Stimulated activated naive CD8-positive, alpha-beta T cell treated with anti-CD3 and anti-CD28 coated beads, Interleukin-15, amount 100 ng/mL, for 72 hours (primary cell): ENCODE measurements around the gene UBASH3A.
A peak's percentile ranks its signal among the peaks of the same experiment; 100 is the strongest.

ENCODE experiments used
- ATAC-seq: fragments of 150-1000 bp; cut with Tn5 transposase; 2 replicates; pipeline ENCODE4 v1.10.0; 2021; ENCODE audit warnings: mild to moderate bottlenecking, moderate library complexity
- DNase-seq, 2 donors: peaks; one replicate each; pipeline ENCODE4 v3.0.0; 2021 to 2022
- H3K27ac Mint-ChIP-seq, 2 donors: one replicate each; pipeline ENCODE4 v1.8.0; 2022; ENCODE audit warnings: mild to moderate bottlenecking in 2 of 2, mixed read lengths in 2 of 2, moderate library complexity in 2 of 2
- H3K27me3 Mint-ChIP-seq: one replicate; pipeline ENCODE4 v1.8.0; 2022; ENCODE audit warnings: mixed read lengths
- H3K4me1 Mint-ChIP-seq: one replicate; pipeline ENCODE4 v1.8.0; 2022; ENCODE audit warnings: mild to moderate bottlenecking, mixed read lengths
- H3K4me3 Mint-ChIP-seq, 2 donors: one replicate each; pipeline ENCODE4 v1.8.0; 2022; ENCODE audit warnings: mild to moderate bottlenecking in 2 of 2, mixed read lengths in 2 of 2, moderate library complexity in 1 of 2
- H3K9me3 Mint-ChIP-seq, 2 donors: one replicate each; pipeline ENCODE4 v1.8.0; 2022; ENCODE audit warnings: mixed read lengths in 2 of 2

Gene UBASH3A

DNA sequence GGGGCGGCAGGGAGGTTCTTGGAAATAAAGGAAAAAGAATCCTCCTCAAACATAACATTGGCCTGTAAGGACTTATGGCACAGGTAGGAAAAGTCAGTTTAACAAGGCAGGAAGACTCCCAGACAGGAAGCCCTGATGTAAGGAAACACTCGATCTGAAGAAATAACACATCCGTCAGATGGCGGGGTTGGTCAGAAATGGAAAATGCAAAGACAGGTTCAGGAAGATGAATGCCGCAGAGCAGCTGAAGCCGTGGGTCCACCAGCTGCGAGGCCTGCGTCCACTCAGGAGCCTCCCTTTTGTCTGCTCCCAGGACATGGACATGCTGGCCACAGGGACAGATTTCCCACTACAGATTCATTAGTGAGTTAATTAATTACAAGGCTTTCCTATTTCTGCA, 88.5 kb downstream of the UBASH3A start:
- DNase-seq (no peak), ATAC-seq (no peak)
- H3K9me3 Mint-ChIP-seq, result peaks cover 6 to 15% of the 10 kb centered on the region in 2 donors
- H3K27ac Mint-ChIP-seq, result no peak overlapping the region
- H3K4me1 Mint-ChIP-seq, result peaks cover 18% of the 10 kb centered on the region
- H3K4me3 Mint-ChIP-seq, result no peak overlapping the region
- H3K27me3 Mint-ChIP-seq, result peaks cover 16% of the 10 kb centered on the region

DNA sequence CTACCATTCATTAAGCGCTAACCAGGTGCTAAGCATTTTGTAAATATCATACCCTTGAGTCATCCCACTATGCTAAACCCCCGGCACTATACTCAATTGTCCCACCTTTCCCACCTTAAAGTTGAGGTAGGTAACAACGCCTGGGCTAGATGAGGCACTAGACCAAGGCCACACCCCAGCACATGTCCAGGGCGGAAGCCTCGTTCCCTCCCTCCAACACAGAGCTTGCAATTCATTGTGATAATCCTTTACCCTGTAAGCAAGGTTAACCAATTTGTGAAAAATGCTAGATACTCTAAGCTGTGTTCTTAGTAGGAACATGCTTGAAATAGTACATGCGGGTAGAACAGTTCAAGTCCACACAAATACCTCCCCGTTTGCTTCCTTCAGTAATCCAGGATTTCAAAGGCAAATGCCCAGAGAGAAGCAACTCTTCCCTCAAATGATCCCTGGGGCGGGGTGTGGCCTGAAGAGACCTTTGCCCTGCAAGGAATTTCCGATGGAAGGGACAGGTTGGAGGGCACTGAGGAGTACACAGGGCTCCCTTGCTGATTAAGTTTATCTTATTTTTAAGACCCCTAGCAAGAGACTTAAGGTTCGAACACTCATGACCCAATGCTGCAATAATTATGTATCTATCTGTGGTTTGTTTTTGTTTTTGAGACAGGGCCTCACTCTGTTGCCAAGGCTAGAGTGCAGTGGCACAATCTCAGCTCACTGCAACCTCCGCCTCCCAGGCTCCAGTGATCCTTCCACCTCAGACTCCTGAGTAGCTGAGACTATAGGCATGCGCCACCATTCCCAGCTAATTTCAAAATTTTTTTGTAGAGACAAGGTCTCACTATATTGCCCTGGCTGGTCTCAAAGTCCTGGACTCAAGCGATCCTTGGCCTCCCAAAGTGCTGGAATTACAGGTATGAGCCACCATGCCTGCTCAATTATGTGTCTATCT, 89.7 kb downstream of the UBASH3A start:
- H3K27me3 Mint-ChIP-seq, result peaks cover 15% of the 10 kb centered on the region
- H3K4me1 Mint-ChIP-seq, result peaks cover 19% of the 10 kb centered on the region
- H3K27ac Mint-ChIP-seq, result no peak overlapping the region
- ATAC-seq (no peak), DNase-seq (no peak)
- H3K4me3 Mint-ChIP-seq, result no peak overlapping the region
- H3K9me3 Mint-ChIP-seq, result peaks cover 6 to 15% of the 10 kb centered on the region in 2 donors

DNA sequence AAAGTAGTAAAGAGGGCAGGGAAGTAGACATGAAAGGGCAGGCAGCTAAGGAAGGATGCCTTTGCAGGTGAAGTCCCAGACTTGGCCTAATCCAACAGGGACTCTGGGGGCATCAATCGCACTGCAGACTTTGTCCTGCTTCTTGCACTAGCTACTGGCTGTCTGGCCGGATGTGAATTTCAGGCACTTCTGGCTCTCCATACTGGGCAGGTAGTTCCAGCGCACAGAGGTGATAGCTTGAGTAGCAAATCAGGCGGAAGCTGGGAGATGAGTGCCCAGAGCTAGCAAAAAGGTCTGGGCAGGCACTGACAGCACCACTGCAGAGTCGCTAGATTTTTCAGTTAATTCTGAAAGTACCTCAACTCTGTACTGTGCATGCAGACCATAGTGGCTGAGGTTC, 91.3 kb downstream of the UBASH3A start:
- no peak for ATAC-seq
- Mint-ChIP-seq H3K4me1 (peaks cover 19% of the 10 kb centered on the region), H3K27ac (no peak overlapping the region), H3K27me3 (peaks cover 1% of the 10 kb centered on the region), H3K9me3 (peaks cover 0 to 2% of the 10 kb centered on the region in 2 donors), H3K4me3 (no peak overlapping the region)
- DNase-seq, result no peak

DNA sequence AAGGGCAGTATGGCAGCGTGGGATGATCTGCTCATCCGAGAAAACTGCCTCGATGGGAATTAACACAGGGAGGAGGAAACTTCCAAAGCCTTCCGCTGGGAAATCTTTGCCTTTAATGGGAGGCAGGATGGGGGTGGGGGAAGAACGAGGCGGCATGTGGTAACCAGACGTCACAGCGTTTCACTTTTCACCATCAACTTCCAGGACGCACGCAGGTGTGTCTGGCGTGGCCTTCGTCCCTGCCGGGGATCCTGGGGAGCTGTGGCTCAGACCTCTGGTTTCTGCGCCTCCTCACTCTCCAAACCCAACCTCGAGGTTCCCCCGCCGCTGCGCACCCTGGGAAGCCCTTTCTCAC, 92.0 kb downstream of the UBASH3A start:
- Mint-ChIP-seq H3K9me3 (no peaks in the 10 kb centered on the region), H3K27me3 (no peaks in the 10 kb centered on the region), H3K4me3 (peak overlapping the region; percentile 83 to 88), H3K27ac (peak overlapping the region in 1 of 2 donors; percentile 86), H3K4me1 (peaks cover 19% of the 10 kb centered on the region)
- DNase-seq (no peak), ATAC-seq (no peak)

DNA sequence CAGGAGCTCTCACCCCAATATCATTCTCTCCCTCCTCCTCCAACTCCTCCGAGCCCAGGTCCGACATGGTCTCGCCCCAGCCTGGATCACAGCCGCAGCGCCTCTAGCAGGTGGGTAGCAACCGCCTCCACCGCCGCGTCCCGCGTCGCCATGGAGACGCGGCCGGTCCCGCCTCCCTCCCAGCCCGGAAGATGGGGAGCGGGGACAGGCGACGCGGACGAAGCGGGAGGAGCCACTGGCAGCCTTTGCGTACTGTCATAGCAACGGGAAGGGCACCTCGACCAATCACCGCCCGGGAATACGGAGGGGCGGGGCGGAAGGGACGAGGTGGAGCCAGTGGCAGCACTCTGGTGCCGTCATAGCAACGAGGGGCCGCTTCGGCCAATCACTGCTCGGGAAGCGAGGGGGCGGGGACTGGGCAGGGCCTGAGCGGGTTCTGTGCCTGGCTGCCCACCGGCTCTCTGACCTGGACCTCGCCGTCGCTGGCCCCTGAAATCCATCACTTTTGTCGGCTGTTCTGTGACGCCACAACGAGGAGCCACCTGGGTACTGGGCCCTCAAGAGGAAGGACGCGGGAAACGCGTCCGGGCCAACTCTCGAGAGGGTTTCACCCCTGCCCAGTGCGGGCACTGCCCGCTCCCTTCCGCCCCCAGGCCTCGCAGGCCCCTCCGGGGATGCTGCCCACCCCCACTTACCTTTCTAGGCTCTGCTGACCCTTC, 92.6 kb downstream of the UBASH3A start, which contains the start of gene RSPH1:
RSPH1 (minus strand) TSS at position 105 of the 719 bp plus-strand sequence; CDS start at position 67, 38 bp downstream.
- Mint-ChIP-seq H3K9me3 (no peaks in the 10 kb centered on the region), H3K27me3 (no peaks in the 10 kb centered on the region), H3K4me3 (peak within 1 kb of the TSS; percentile 83 to 88), H3K27ac (peak within 1 kb of the TSS; percentile 86 to 90), H3K4me1 (peaks cover 19% of the 10 kb centered on the region)
- peak; percentile 98 to 99 for DNase-seq
- peak; percentile 99 for ATAC-seq

DNA sequence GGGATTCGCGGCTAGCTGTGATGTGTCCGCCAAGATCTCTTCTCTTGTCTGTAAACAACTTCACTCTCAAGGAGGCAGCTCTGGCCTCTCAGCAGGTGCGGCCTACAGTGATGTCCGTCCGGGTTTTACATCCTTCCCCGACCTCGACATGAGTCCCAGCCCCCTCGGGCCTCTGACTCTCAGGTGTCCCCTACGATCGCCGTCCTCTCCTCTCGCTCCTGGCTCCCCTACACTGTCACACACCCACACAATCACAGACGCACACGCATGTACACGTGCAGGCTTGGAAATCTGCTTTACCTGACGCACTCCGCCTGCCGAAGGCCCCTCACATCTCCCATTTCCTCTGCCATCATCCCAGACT, 93.1 kb downstream of the UBASH3A start:
- DNase-seq, result no peak
- H3K4me3 Mint-ChIP-seq, result peak overlapping the region; percentile 83 to 88
- no peak for ATAC-seq
- H3K27me3 Mint-ChIP-seq, result no peaks in the 10 kb centered on the region
- peaks cover 19% of the 10 kb centered on the region for H3K4me1 Mint-ChIP-seq
- H3K9me3 Mint-ChIP-seq, result no peaks in the 10 kb centered on the region
- H3K27ac Mint-ChIP-seq, result peak overlapping the region; percentile 81 to 90
